WERI-Rb-1 (cell line): ENCODE data around the gene LRGUK.

Source experiments
- DNase-seq: peaks from one replicate; pipeline ENCODE4 v3.0.0-alpha.2; 2020
- H3K27ac ChIP-seq: fragments of 250-450 bp; sonication (Bioruptor Pico); 2 replicates; pipeline ENCODE4 v1.5.1; 2020; ENCODE audit warnings: mild to moderate bottlenecking, moderate library complexity
- H3K27me3 ChIP-seq: fragments of 250-450 bp; sonication (Bioruptor Pico); 2 replicates; pipeline ENCODE4 v1.5.1; 2021; ENCODE audit warnings: mild to moderate bottlenecking, low read depth, moderate library complexity; ENCODE audit not compliant: insufficient read depth, severe bottlenecking
- H3K36me3 ChIP-seq: fragments of 250-450 bp; sonication (Bioruptor Pico); 2 replicates; pipeline ENCODE4 v1.5.1; 2020; ENCODE audit warnings: mild to moderate bottlenecking, moderate library complexity
- H3K4me3 ChIP-seq: 2 replicates; pipeline ENCODE4 v1.5.1; 2011; ENCODE audit warnings: low read depth, mild to moderate bottlenecking, control low read depth, low read length
- H3K9me3 ChIP-seq: fragments of 250-450 bp; sonication (Bioruptor Pico); 2 replicates; pipeline ENCODE4 v1.5.1; 2021; ENCODE audit warnings: mild to moderate bottlenecking, moderate library complexity; ENCODE audit not compliant: severe bottlenecking
- CTCF ChIP-seq: IDR thresholded peaks from 2 replicates; pipeline ENCODE4 v1.5.1; 2011; ENCODE audit warnings: low read depth, mild to moderate bottlenecking, control low read depth, inconsistent platforms, low read length

LRGUK gene

GRCh38 chr7:134101716-134102115, 25.4 kb upstream of the LRGUK start:
- H3K36me3 ChIP-seq = no peaks in the 10 kb centered on the region
- no peak overlapping the region for H3K4me3 ChIP-seq
- no peaks in the 10 kb centered on the region for H3K9me3 ChIP-seq
- H3K27me3 ChIP-seq = no peaks in the 10 kb centered on the region
- H3K27ac ChIP-seq = no peak overlapping the region
- DNase-seq = no peak
- no peak for TF ChIP-seq CTCF

GRCh38 chr7:134104166-134104565, 23.0 kb upstream of the LRGUK start:
- Histone ChIP-seq H3K4me3 (no peak overlapping the region), H3K36me3 (no peaks in the 10 kb centered on the region), H3K9me3 (no peaks in the 10 kb centered on the region), H3K27ac (no peak overlapping the region), H3K27me3 (no peaks in the 10 kb centered on the region)
- no peak for TF ChIP-seq CTCF
- DNase-seq = no peak

GRCh38 chr7:134105841-134106240, 21.3 kb upstream of the LRGUK start:
- Histone ChIP-seq H3K27ac (no peak overlapping the region), H3K27me3 (no peaks in the 10 kb centered on the region), H3K9me3 (no peaks in the 10 kb centered on the region), H3K4me3 (no peak overlapping the region), H3K36me3 (no peaks in the 10 kb centered on the region)
- no peak for TF ChIP-seq CTCF
- DNase-seq = no peak

GRCh38 chr7:134108802-134109201, 18.3 kb upstream of the LRGUK start:
- no peak overlapping the region for H3K4me3 ChIP-seq
- no peaks in the 10 kb centered on the region for H3K36me3 ChIP-seq
- TF ChIP-seq CTCF = peak; percentile 24; the same call in 1 of the 2 replicates
- H3K9me3 ChIP-seq = no peaks in the 10 kb centered on the region
- no peak overlapping the region for H3K27ac ChIP-seq
- no peaks in the 10 kb centered on the region for H3K27me3 ChIP-seq
- no peak for DNase-seq

- no peak for TF ChIP-seq CTCF
- no peak for DNase-seq
- Histone ChIP-seq H3K27ac (no peak overlapping the region), H3K9me3 (no peaks in the 10 kb centered on the region), H3K4me3 (no peak overlapping the region), H3K27me3 (no peaks in the 10 kb centered on the region), H3K36me3 (no peaks in the 10 kb centered on the region)
These were observed 13.5 kb upstream of the LRGUK start for GRCh38 chr7:134113655-134114054.

GRCh38 chr7:134114992-134115391, 12.1 kb upstream of the LRGUK start:
- Histone ChIP-seq H3K9me3 (no peaks in the 10 kb centered on the region), H3K27me3 (no peaks in the 10 kb centered on the region), H3K27ac (no peak overlapping the region), H3K36me3 (no peaks in the 10 kb centered on the region), H3K4me3 (no peak overlapping the region)
- no peak for DNase-seq
- no peak for TF ChIP-seq CTCF
